ENCODE data around the gene RNF144B. TPM values are rescaled to one million over a fixed set of nuclear protein-coding genes. Genes with fewer than 3 reads are reported as not detected.
"Not testable (repeated sequence)": the region's sequence is repeated elsewhere in the genome, so short reads cannot be mapped to it uniquely, and the experiment has no call there.

Gene RNF144B
- total RNA-seq, 2 donors from 2014 or later = 1.4 to 1.5 TPM

GRCh38 chr6:18395177-18395855 lies 8.2 kb downstream of the RNF144B start:
- Histone ChIP-seq H3K36me3 (ENCODE audit: control insufficient read depth, insufficient read depth, low read length) (no peaks in the 10 kb centered on the region), H3K4me1 (ENCODE audit: control insufficient read depth, insufficient read depth, low read length) (no peaks in the 10 kb centered on the region), H3K27me3 (ENCODE audit: control insufficient read depth, insufficient read depth, low read length, poor library complexity, severe bottlenecking) (no peaks in the 10 kb centered on the region), H3K9ac (ENCODE audit: extremely low read depth, low read length, poor library complexity, severe bottlenecking) (no peak overlapping the region), H3K4me3 (ENCODE audit: low read length) (no peak overlapping the region), H3K9me3 (ENCODE audit: control insufficient read depth, low read length) (no peaks in the 10 kb centered on the region), H3K27ac (ENCODE audit: low read depth, low read length) (no peak overlapping the region)
- no peak for TF ChIP-seq CTCF (conservative IDR thresholded peaks at IDR 0.05)
- peaks cover 17% of the 10 kb centered on the region for H3K4me1 Mint-ChIP-seq
- peak; percentile 87 for DNase-seq
- H3K27me3 Mint-ChIP-seq (ENCODE audit: insufficient read depth) = no peaks in the 10 kb centered on the region
- H3K27ac Mint-ChIP-seq = peak overlapping the region; percentile 90
- peak overlapping the region; percentile 29 for H3K4me3 Mint-ChIP-seq
- 0 to 20% methylated on average over 1 to 2 of the region's 2 CpGs for WGBS, 2 experiments (ENCODE audit: insufficient coverage in 1 of 2, insufficient read length in 1 of 2)
- no peaks in the 10 kb centered on the region for H3K36me3 Mint-ChIP-seq (ENCODE audit: low read depth)
- no peaks in the 10 kb centered on the region for H3K9me3 Mint-ChIP-seq

DNA sequence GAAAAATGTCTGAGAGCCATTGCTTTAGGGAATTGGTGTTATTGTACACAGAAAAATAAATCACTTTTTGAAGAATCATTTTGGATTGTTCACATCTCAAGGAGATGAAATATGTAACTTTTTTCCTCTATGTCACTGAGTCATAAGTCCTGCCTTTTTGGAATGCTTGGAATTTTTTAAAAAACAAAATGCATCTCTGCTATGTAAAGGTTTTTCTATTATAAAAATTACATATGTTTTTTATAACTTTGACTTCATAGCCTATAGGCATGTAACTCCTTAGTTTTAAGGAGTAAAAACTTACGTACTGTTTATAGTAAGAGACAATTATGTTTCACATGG lies 8.7 kb downstream of the RNF144B start:
- Mint-ChIP-seq H3K36me3 (ENCODE audit: low read depth) (no peaks in the 10 kb centered on the region), H3K27ac (peak overlapping the region; percentile 90), H3K27me3 (ENCODE audit: insufficient read depth) (no peaks in the 10 kb centered on the region), H3K4me1 (peaks cover 22% of the 10 kb centered on the region), H3K9me3 (no peaks in the 10 kb centered on the region), H3K4me3 (peak overlapping the region; percentile 29)
- H3K9me3 ChIP-seq (ENCODE audit: control insufficient read depth, low read length) = no peaks in the 10 kb centered on the region
- TF ChIP-seq CTCF (conservative IDR thresholded peaks at IDR 0.05) = no peak
- no peak overlapping the region for H3K27ac ChIP-seq (ENCODE audit: low read depth, low read length)
- no peak for DNase-seq
- no peak overlapping the region for H3K9ac ChIP-seq (ENCODE audit: extremely low read depth, low read length, poor library complexity, severe bottlenecking)
- no peaks in the 10 kb centered on the region for H3K36me3 ChIP-seq (ENCODE audit: control insufficient read depth, insufficient read depth, low read length)
- H3K4me3 ChIP-seq (ENCODE audit: low read length) = no peak overlapping the region
- H3K27me3 ChIP-seq (ENCODE audit: control insufficient read depth, insufficient read depth, low read length, poor library complexity, severe bottlenecking) = no peaks in the 10 kb centered on the region
- H3K4me1 ChIP-seq (ENCODE audit: control insufficient read depth, insufficient read depth, low read length) = no peaks in the 10 kb centered on the region
- WGBS, 2 experiments (ENCODE audit: insufficient coverage in 1 of 2, insufficient read length in 1 of 2) = 100% methylated on average over 1 of the region's 1 CpG; no CpG with 5 or more reads in 1 of the 2 experiments

DNA sequence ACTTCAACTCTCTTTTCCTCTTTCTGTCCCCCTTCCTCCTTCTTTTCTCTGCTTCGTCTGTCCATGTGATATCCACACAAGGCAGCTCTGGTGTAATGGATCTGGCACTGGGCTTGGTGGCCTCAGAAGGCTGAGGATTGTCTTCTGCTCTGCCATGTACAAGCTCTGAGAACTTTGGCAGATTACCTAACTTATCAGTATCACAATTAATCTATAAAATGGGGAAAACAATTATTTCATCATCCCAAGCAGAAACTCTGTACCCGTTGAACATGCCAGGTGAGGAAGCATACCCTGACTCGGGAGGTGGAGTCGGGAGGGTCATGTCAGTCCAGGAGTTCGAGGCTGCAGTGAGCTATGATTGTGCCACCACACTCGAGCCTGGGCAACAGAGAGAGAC lies 10.6 kb downstream of the RNF144B start:
- WGBS, 2 experiments (ENCODE audit: insufficient coverage in 1 of 2, insufficient read length in 1 of 2) = 88 to 100% methylated on average over 4 to 6 of the region's 6 CpGs
- H3K4me1 Mint-ChIP-seq = peaks cover 30% of the 10 kb centered on the region
- Histone ChIP-seq H3K36me3 (ENCODE audit: control insufficient read depth, insufficient read depth, low read length) (no peaks in the 10 kb centered on the region), H3K4me1 (ENCODE audit: control insufficient read depth, insufficient read depth, low read length) (no peaks in the 10 kb centered on the region), H3K9ac (ENCODE audit: extremely low read depth, low read length, poor library complexity, severe bottlenecking) (no peak overlapping the region), H3K27me3 (ENCODE audit: control insufficient read depth, insufficient read depth, low read length, poor library complexity, severe bottlenecking) (no peaks in the 10 kb centered on the region), H3K27ac (ENCODE audit: low read depth, low read length) (no peak overlapping the region), H3K9me3 (ENCODE audit: control insufficient read depth, low read length) (no peaks in the 10 kb centered on the region), H3K4me3 (ENCODE audit: low read length) (no peak overlapping the region)
- no peaks in the 10 kb centered on the region for H3K9me3 Mint-ChIP-seq
- no peaks in the 10 kb centered on the region for H3K36me3 Mint-ChIP-seq (ENCODE audit: low read depth)
- DNase-seq = no peak
- no peak overlapping the region for H3K27ac Mint-ChIP-seq
- H3K27me3 Mint-ChIP-seq (ENCODE audit: insufficient read depth) = no peaks in the 10 kb centered on the region
- H3K4me3 Mint-ChIP-seq = no peak overlapping the region
- TF ChIP-seq CTCF (conservative IDR thresholded peaks at IDR 0.05) = no peak

DNA sequence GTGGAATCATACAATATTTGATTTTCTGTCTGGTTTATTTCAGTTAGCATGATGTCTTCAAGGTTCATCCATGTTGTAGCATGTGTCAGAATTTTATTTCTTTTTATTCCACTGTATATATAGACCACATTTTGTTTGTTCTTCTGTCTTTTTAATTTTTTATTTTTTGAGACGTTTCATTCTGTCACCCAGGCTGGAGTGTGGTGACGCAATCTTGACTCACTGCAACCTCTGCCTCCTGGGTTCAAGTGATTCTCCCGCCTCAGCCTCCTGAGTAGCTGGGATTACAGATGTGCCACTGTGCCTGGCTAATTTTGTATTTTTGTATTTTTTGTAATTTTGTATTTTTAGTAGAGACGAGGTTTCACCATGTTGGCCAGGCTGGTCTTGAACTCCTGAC lies 11.1 kb downstream of the RNF144B start:
- not testable (repeated sequence) for H3K27me3 Mint-ChIP-seq (ENCODE audit: insufficient read depth); H3K9me3 Mint-ChIP-seq; H3K4me3 ChIP-seq (ENCODE audit: low read length); H3K4me1 ChIP-seq (ENCODE audit: control insufficient read depth, insufficient read depth, low read length); DNase-seq; H3K36me3 ChIP-seq (ENCODE audit: control insufficient read depth, insufficient read depth, low read length); H3K27ac ChIP-seq (ENCODE audit: low read depth, low read length); H3K4me3 Mint-ChIP-seq; H3K27me3 ChIP-seq (ENCODE audit: control insufficient read depth, insufficient read depth, low read length, poor library complexity, severe bottlenecking); H3K9ac ChIP-seq (ENCODE audit: extremely low read depth, low read length, poor library complexity, severe bottlenecking); H3K9me3 ChIP-seq (ENCODE audit: control insufficient read depth, low read length); H3K27ac Mint-ChIP-seq; H3K36me3 Mint-ChIP-seq (ENCODE audit: low read depth)
- 95% methylated on average over 4 of the region's 4 CpGs for WGBS, 2 experiments (ENCODE audit: insufficient coverage in 1 of 2, insufficient read length in 1 of 2)
- peaks cover 30% of the 10 kb centered on the region for H3K4me1 Mint-ChIP-seq

Measured in endodermal cell (in vitro differentiated cells).